GM15510 (cell line): ENCODE measurements around the gene PPP2R5A.

ENCODE experiments used
- POLR2A ChIP-seq: IDR thresholded peaks from 3 replicates; pipeline ENCODE4 v1.6.1; 2011; ENCODE audit warnings: borderline replicate concordance; ENCODE audit not compliant: insufficient read length; ENCODE audit errors: extremely low read depth

PPP2R5A gene

DNA sequence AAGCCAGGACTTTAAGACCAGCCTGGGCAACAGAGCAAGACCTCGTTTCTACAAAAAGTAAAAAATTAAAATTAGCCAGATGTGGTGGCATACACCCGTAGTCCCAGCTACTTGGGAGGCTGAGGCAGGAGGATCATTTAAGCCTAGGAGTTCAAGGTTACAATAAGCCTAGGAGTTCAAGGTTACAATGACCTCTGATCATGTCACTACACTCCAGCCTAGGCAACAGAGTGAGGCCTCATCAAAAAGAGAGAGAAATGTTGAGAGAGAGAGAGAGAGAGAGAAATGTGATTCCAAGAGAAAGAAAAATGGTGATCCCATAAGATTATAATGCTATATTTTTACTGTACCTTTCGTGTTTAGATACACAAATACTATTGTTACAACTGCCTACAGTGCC, 69.3 kb downstream of the PPP2R5A start:
- TF ChIP-seq POLR2A = no peak

GRCh38 chr1:212355230-212355969, 70.2 kb downstream of the PPP2R5A start:
- no peak for TF ChIP-seq POLR2A

- TF ChIP-seq POLR2A = no peak
Measured at GRCh38 chr1:212359794-212360479, 74.7 kb downstream of the PPP2R5A start.

GRCh38 chr1:212364985-212365384, 79.8 kb downstream of the PPP2R5A start:
- TF ChIP-seq POLR2A = no peak

DNA sequence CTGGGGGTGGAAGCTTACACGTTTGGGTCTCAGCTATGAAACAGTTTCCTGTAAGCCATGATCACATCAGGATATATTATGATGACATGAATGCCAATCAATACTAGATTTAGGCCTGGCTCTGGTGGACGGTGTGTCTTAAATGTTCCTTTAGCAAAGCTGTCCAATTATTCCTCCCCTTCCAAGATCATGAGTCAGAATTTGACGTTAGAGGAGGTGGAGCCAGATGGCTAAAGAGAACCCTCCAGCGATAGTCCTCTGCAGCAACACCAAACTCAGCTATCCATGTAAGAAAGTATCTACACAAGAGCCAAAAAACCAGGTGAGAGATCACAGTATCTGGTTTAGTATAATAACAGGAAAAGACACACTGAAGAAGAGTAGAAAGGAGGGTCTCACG, 81.7 kb downstream of the PPP2R5A start:
- no peak for TF ChIP-seq POLR2A

DNA sequence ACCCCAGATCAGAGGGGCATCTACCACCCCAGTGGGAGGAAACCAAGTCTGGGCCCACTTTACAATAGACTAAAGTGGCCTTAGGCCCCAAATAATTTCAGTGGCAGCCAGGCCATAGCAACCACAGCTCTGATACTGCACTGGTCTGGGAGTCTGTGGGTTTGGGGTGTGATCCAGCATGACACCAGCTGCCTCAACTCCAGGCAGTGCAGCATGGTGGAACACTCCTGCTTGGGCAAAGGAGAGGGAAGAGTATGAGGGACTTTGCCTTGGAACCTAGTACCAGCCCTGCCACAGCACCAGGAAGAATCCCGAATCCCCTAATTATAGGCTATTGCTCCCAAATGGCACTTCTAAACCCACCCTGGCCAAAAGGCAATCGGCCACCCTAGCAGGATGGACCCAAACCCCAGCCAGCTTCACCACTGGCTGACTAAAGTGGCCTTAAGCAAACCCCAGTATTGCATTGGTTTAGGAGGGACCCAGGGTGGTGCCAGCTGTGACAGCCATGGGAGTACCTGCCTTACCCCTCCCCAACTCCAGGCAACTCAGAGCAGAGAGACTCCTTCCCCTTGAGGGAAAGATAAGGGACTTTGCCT, 82.4 kb downstream of the PPP2R5A start:
- no peak for TF ChIP-seq POLR2A

DNA sequence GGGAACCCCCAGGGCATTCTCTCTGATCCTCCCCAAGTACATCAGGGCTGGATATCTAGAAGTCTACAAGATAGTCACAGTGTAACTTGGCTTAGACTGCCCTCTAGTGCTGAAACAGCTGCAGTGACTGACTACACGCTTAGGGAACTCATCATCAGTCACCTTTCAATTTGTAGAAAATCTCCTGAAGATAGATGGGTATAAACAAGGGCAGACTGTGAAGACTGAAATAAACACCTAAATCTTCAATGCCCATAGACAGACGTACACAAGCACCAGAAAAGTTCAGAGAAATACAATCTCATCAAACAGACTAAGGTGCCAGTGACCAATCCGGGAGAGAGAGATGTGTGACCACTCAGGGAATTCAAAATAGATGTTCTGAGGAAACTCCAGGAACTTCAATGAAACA, 82.9 kb downstream of the PPP2R5A start:
- no peak for TF ChIP-seq POLR2A

DNA sequence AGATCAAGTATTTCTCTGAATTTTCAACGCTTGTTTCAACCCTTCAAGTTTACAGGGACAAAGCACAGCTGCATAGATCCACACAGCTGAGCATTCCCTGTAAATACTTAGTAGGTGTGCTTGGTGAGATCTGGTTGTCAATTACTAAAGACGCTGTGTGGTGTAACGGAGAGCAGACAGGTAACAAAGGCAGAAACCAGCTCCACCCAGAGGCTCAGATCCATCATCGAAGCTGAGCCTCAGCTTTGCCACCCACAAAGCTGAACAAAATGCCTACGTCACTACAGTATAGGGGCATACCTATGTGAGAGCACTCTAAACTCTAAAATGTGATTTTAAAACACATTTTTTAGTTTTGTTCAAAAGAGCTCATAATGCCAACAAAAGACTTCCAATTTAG, 90.8 kb downstream of the PPP2R5A start:
- no peak for TF ChIP-seq POLR2A

DNA sequence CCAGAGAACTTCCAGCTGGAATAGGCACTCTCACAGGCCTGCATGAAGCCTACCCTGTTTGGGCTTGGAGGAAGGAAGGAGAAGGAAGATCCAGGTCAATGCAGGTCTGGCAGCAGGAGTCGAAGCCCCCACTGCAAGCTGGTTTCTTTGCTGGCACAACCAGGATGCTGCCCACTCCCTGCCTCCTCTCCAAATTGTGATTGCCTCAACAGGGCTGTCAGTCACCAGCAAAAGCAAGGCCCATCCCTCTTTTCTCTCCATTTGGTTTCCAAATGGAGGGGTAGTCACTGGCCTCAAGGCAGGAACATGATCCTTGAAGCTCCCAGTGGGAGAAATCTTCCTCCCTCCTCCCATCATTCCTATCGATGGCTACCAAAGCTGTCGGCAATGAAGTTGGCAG, 92.4 kb downstream of the PPP2R5A start:
- no peak for TF ChIP-seq POLR2A

DNA sequence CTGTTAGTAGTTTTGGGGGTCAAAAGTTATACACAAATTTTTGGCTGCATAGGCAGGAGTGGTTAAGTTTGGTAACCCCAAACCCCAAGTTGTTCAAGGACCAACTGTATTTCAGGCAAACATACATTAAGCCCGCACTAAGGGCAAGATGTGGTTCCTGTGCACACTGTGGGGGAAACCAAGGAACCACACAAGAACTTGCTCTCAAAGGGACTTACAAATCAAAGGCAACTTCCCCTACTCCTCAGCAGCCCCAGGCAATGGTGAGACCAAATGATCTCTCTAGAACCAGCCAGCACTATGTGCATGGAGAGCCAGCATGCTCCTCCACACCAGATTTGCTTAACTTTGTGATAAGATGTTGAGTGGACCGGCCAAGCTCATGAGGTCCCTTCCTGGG, 94.2 kb downstream of the PPP2R5A start:
- no peak for TF ChIP-seq POLR2A

DNA sequence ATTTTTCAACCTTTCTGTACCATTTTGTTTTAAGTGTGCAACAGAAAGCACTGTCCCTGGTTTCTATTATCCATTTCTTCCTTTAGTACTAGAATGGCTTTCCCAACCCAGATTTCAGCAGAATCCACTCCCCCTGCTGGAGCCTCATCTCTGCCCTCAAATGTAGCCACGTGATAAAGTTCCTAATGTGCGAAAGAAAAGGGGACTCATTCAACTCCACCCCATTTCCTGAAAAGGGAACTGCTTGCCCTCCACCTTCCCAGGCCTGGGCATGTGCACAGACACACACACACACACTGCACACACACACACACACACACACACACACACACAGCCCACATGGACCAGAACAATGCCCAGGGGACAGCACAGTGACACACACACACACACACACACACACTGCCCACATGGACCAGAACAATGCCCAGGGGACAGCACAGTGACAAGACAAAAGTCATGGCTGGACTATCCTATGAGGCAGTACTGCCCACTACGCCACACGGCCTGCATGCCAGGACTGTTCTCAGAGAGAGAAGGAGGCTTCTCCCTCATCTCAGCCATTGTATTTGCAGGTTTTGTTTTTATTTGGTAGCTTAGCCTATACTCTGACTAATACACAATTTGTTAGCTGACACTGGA, 96.3 kb downstream of the PPP2R5A start:
- no peak for TF ChIP-seq POLR2A

DNA sequence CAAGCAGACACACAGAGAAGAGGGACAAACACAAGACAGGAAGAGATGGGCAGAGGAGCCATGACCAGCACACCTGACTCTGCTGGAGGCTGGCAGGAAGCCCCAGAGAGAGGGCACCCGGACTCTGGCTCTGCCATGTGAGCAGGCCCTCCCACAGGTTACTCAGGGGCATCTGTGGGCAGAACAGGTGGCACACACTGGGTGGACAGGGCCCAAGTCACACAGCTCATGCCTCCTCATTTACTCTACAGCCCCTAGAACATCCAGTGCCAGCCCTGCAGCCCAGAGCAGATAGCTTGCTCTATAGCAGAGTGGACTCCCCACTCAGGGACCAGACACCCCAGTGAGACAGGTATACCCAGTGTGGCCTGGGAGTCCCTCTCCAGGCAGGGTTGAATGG, 100.8 kb downstream of the PPP2R5A start:
- TF ChIP-seq POLR2A = no peak

- no peak for TF ChIP-seq POLR2A
Measured at GRCh38 chr1:212388985-212389716, 103.9 kb downstream of the PPP2R5A start.

DNA sequence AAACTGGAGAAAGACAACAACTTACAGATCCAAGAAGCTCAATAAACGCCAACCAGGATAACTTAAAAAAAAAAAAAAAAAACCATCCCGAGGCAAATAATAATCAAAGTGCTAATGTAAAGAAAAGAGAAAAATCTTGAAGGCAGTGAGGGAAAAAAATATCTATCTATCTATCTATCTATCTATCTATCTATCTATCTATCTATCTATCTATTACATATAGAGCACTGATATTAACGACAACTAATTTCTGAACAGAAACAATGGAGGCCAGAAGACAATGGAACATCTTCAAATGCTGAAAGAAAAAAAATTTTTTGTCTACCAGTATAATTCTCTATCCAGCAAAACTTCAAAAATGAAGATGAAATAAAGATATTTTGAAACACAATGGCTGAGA, 111.4 kb downstream of the PPP2R5A start:
- TF ChIP-seq POLR2A = no peak

- no peak for TF ChIP-seq POLR2A
Measured at GRCh38 chr1:212397171-212397570, 112.0 kb downstream of the PPP2R5A start.
